Testis (tissue), 3 donors: ENCODE measurements around the gene LGALS12. TPM values are rescaled to one million over a fixed set of nuclear protein-coding genes. Genes with fewer than 3 reads are reported as not detected.

Source experiments
- DNase-seq: peaks from one replicate; pipeline ENCODE4 v3.0.0-alpha.2; 2019
- H3K27ac ChIP-seq, 2 donors: fragments of 200-600 bp; sonication (generic); one replicate each; pipeline ENCODE4 v1.5.1; 2019
- H3K27me3 ChIP-seq: fragments of 200-600 bp; sonication (generic); one replicate; pipeline ENCODE4 v1.5.1; 2019
- H3K36me3 ChIP-seq: fragments of 200-600 bp; sonication (generic); one replicate; pipeline ENCODE4 v1.5.1; 2017; ENCODE audit warnings: low read depth; ENCODE audit errors: missing control alignments
- H3K4me1 ChIP-seq: fragments of 200-600 bp; sonication (generic); one replicate; pipeline ENCODE4 v1.5.1; 2019
- H3K4me3 ChIP-seq, 2 donors: fragments of 200-600 bp; sonication (generic); one replicate each; pipeline ENCODE4 v1.5.1; 2017 to 2019
- H3K9me3 ChIP-seq: fragments of 200-600 bp; sonication (generic); one replicate; pipeline ENCODE4 v1.5.1; 2017
- POLR2A ChIP-seq: fragments of 450-650 bp; IDR thresholded peaks from one replicate; pipeline ENCODE4 v1.6.1; 2017; ENCODE audit warnings: antibody characterized with exemption, mild to moderate bottlenecking, moderate library complexity
- WGBS, 2 donors: methylation state at CpG; one replicate each; pipeline ENCODE4 v1.1.5; 2018; 5-methylcytosine and 5-hydroxymethylcytosine counted together
- intact Hi-C: fragments of 100-400 bp; cut with DNase I; formaldehyde crosslinking; loops from one replicate; pipeline ENCODE4 v1.15.1; 2023; ENCODE audit warnings: low total_unique reads
- polyA plus RNA-seq: library from polyadenylated mRNA; stranded (reverse); fragments of 350-450 nt; fragmentation: Illumina TruSeq; extraction: RNeasy Lipid Tissue Mini Kit (QIAGEN cat#74804); gene quantifications from one replicate; pipeline ENCODE4 v1.2.3, GENCODE V29; 2014; ENCODE audit warnings: low read depth, low replicate concordance; ENCODE audit not compliant: insufficient read depth
- total RNA-seq, 2 donors: library from RNA; depleted of rRNA; stranded (reverse); fragments of >200 nt; gene quantifications; one replicate each; pipeline ENCODE4 v1.2.3, GENCODE V29; 2016
- TF ChIP-seq, protein P1 (sequence below), 3 experiments: fragments of 450-650 bp in 2 of 3; fragments of 200-600 bp in 1 of 3; sonication (generic) in 1 of 3; IDR thresholded peaks; one replicate each; pipeline ENCODE4 v1.5.1; 2016 to 2019; ENCODE audit warnings: antibody characterized with exemption in 3 of 3, mild to moderate bottlenecking in 2 of 3, moderate library complexity in 1 of 3

Gene LGALS12
- total and polyA plus RNA-seq, 3 donors from 2014 or later = 0.37 TPM; not detected in 2

DNA sequence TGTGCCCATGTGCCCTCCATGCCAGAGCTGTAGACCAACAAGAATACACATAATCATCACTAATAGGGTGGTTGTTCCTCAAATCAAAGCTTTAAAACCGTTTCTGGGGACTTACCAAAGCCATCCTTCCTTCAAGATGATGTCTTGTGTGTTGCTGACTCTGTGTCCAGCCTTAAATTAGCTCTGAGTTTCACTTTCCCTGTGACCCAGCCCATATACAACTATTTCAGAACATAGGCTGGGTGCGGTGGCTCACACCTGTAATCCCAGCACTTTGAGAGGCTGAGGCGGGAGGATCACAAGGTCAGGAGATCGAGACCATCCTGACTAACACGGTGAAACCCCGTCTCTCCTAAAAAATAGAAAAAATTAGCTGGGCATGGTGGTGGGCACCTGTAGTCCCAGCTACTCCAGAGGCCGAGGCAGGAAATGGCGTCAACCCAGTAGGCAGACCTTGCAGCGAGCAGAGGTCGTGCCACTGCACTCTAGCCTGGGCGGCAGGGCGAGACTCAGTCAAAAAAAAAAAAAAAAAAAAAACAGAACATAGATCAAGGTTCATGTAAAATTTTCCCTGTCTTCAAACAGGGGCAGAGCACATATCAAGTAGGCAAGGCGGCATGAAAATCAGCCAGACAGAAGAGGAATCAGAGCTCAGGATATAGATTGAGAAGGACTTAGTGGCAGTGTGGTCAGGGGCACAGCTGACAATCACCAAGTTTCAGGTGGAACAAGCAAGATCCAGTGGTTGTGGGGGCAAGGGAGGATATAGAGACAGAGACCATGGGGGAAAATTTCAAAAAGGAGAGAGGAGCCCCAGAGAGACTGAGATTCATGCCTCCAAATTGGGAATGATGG lies 57.5 kb downstream of the LGALS12 start, which contains the start of gene PLAAT2:
TSS of gene PLAAT2 (minus strand) at position 179 of the 855 bp plus-strand sequence. CDS start at position 124, 55 bp downstream.
- Histone ChIP-seq H3K27me3 (no peaks in the 10 kb centered on the region), H3K9me3 (no peaks in the 10 kb centered on the region), H3K4me1 (no peaks in the 10 kb centered on the region), H3K27ac (no peak within 1 kb of the TSS), H3K4me3 (no peak within 1 kb of the TSS), H3K36me3 (no peaks in the 10 kb centered on the region)
- intact Hi-C loops = no loop called here
- DNase-seq = no peak
- WGBS, 2 donors = 93 to 94% methylated on average over 13 of the region's 13 CpGs
- no peak for TF ChIP-seq POLR2A
- TF ChIP-seq, protein P1, sequence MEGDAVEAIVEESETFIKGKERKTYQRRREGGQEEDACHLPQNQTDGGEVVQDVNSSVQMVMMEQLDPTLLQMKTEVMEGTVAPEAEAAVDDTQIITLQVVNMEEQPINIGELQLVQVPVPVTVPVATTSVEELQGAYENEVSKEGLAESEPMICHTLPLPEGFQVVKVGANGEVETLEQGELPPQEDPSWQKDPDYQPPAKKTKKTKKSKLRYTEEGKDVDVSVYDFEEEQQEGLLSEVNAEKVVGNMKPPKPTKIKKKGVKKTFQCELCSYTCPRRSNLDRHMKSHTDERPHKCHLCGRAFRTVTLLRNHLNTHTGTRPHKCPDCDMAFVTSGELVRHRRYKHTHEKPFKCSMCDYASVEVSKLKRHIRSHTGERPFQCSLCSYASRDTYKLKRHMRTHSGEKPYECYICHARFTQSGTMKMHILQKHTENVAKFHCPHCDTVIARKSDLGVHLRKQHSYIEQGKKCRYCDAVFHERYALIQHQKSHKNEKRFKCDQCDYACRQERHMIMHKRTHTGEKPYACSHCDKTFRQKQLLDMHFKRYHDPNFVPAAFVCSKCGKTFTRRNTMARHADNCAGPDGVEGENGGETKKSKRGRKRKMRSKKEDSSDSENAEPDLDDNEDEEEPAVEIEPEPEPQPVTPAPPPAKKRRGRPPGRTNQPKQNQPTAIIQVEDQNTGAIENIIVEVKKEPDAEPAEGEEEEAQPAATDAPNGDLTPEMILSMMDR (IDR thresholded peaks at IDR 0.05) = no peak

DNA sequence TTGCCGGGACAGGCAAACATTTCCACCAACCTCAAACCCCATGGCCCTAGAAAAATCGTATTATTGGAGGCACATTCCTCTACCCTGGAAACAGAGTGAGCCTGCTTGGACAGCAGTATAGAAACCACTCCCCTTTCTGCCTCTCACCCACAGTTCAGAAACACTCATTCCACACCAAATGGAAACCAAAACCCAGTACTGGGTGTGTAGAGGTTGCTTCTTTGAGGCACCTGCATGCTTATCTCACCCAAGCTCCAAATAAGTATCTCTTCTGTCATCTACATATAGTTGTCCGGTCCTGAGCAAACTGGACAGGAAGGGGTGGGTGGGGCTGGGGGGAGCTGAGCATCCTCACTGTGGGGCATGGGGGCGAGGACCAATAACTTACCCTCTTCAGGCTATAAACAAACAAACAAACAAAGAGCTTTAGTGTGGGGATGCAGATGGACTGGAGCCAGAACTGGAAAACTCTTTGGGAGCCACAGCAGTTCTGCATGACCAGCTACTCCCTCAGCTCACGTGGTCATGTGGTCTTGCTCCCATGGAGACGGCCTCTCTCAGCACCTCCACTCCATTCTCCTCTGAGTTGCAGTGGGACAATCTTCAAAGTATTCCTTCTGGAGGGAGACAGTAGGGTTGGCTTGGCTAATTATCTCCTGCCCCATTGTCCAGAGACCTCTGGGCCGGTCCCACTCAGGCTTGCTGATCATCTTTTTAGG lies 58.3 kb downstream of the LGALS12 start:
- no peak for DNase-seq
- WGBS, 2 donors = 80 to 86% methylated on average over 5 to 7 of the region's 7 CpGs
- no peaks in the 10 kb centered on the region for H3K4me1 ChIP-seq
- H3K36me3 ChIP-seq = no peaks in the 10 kb centered on the region
- H3K9me3 ChIP-seq = no peaks in the 10 kb centered on the region
- TF ChIP-seq, protein P1 (IDR thresholded peaks at IDR 0.05) = no peak
- TF ChIP-seq POLR2A = no peak
- H3K4me3 ChIP-seq = no peak overlapping the region
- intact Hi-C loops = no loop called here
- no peaks in the 10 kb centered on the region for H3K27me3 ChIP-seq
- H3K27ac ChIP-seq = no peak overlapping the region

DNA sequence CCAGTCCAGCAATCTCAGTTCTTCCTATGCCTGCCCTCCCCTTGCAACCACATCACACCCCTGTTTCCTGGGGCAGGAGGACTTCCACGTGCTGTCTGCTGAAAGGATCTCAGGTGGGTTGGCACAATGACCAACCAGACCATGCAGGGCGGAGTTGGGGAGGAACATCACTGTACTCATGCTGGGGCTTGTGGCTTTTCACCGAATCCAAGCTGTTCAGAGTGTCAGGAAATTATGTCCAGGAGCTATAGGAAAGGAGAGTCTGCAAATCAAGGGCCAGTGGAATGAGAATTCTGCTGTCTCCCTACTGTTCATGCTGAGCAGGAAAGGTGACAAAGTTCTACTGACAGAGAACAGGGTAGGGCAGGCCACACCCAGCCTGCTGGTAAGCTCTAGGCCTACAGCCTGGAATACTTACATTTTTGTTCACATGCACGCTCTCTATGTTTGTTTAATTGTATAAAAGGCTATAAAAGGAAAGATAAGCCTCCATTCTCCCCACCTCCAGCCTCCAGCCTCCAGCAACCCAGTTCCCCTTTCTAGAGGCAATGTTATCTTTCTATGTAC lies 59.0 kb downstream of the LGALS12 start:
- no peaks in the 10 kb centered on the region for H3K27me3 ChIP-seq
- 85 to 86% methylated on average over 4 of the region's 4 CpGs for WGBS, 2 donors
- H3K36me3 ChIP-seq = no peaks in the 10 kb centered on the region
- DNase-seq = no peak
- intact Hi-C loops = no loop called here
- no peak overlapping the region for H3K4me3 ChIP-seq
- H3K4me1 ChIP-seq = no peaks in the 10 kb centered on the region
- no peak overlapping the region for H3K27ac ChIP-seq
- TF ChIP-seq, protein P1 (IDR thresholded peaks at IDR 0.05) = no peak
- no peak for TF ChIP-seq POLR2A
- H3K9me3 ChIP-seq = no peaks in the 10 kb centered on the region

Other genes with a start within 250 kb of the LGALS12 start
- gene SLC22A9, start 136.3 kb upstream of the LGALS12 start, total RNA-seq = not detected
- not detected for gene SLC22A9, start 136.3 kb upstream of the LGALS12 start, polyA plus RNA-seq
- 10 to 100 TPM; 60.6 to 92.8 TPM for gene PLAAT5, start 14.9 kb upstream of the LGALS12 start, total RNA-seq
- gene PLAAT5, start 14.9 kb upstream of the LGALS12 start, polyA plus RNA-seq = 148 TPM
- 10 to 100 TPM in 1 of 2 donors, 1 to 10 TPM in 1; 9.8 to 14.2 TPM for gene PLAAT4, start 30.7 kb downstream of the LGALS12 start, total RNA-seq
- 35.0 TPM for gene PLAAT4, start 30.7 kb downstream of the LGALS12 start, polyA plus RNA-seq
- gene PLAAT2, start 57.3 kb downstream of the LGALS12 start, total RNA-seq = 1 to 10 TPM in 1 of 2 donors, under 1 TPM in 1; 0.43 to 1.2 TPM
- gene PLAAT2, start 57.3 kb downstream of the LGALS12 start, polyA plus RNA-seq = 0.66 TPM
- 100 to 1,000 TPM; 136 to 147 TPM for gene PLAAT3, start 108.3 kb downstream of the LGALS12 start, total RNA-seq
- gene PLAAT3, start 108.3 kb downstream of the LGALS12 start, polyA plus RNA-seq = 301 TPM
- gene ATL3, start 165.3 kb downstream of the LGALS12 start, total RNA-seq = 10 to 100 TPM; 51.1 to 63.9 TPM
- 66.4 TPM for gene ATL3, start 165.3 kb downstream of the LGALS12 start, polyA plus RNA-seq
- gene RTN3, start 175.4 kb downstream of the LGALS12 start, total RNA-seq = 10 to 100 TPM; 75.6 to 81.6 TPM
- gene RTN3, start 175.4 kb downstream of the LGALS12 start, polyA plus RNA-seq = 103 TPM